NCI-H1436 treated with DMSO at 0.1 percent for 48 hours (cell line): ENCODE measurements around the gene SSTR4.
"Not testable (repeated sequence)": the region's sequence is repeated elsewhere in the genome, so short reads cannot be mapped to it uniquely, and the experiment has no call there.

Experiments
- DNase-seq: peaks from one replicate; lab custom pipeline; 2025; lab: John Stamatoyannopoulos, UW

The SSTR4 gene

GRCh38 chr20:23018432-23018831 is 16.7 kb upstream of the SSTR4 start:
- no peak for DNase-seq

GRCh38 chr20:23018941-23019340 is 16.2 kb upstream of the SSTR4 start:
- no peak for DNase-seq

GRCh38 chr20:23019403-23019802 is 15.7 kb upstream of the SSTR4 start:
- DNase-seq = no peak

GRCh38 chr20:23020230-23021018 is 14.7 kb upstream of the SSTR4 start:
- no peak for DNase-seq

DNA sequence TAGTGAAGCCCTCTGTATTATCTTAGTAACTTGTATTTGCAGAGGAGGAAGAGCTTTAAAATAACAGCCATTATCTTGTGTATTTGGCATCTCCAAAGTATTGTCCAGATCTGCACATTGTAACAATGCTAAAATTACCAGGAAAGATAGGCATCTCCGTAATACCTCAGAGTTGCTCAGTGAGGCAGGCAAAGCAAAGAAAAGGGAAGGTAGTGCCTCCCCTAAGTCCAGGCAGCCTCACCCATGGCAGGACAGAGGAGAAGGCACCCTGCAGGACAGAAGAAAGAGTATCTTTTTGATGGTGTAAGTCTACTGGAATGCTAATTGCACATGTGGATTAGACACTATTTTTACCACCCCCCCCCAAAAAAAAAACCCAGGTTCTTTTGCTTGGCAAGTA is 13.6 kb upstream of the SSTR4 start:
- no peak for DNase-seq

- no peak for DNase-seq
These were observed 13.2 kb upstream of the SSTR4 start for GRCh38 chr20:23021951-23022350.

- DNase-seq = no peak
These were observed 12.3 kb upstream of the SSTR4 start for GRCh38 chr20:23022849-23023248.

- no peak for DNase-seq
These were observed 11.4 kb upstream of the SSTR4 start for GRCh38 chr20:23023621-23024177.

DNA sequence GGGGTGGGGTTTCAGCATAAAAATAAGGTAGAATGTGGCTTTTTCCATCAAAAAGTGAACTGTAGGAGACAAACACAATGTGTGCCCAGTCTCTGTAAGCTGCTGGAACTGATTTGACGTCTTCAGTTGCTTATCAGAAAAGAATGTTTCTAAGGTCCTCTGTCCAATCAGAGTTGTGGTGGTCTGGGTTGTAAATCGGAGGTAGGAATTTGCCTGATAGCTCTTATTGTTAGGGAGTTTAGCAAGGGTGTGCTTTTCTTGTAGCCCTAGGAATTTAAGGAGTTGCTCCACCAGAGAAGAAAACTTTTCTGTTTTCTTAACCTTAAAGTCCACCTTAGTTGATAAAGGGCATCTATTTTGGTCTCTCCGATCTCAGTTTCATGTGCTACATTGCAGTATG is 10.4 kb upstream of the SSTR4 start:
- DNase-seq = no peak

GRCh38 chr20:23025503-23025902 is 9.6 kb upstream of the SSTR4 start:
- DNase-seq = not testable (repeated sequence)

- no peak for DNase-seq
These were observed 7.4 kb upstream of the SSTR4 start for GRCh38 chr20:23027721-23028120.

DNA sequence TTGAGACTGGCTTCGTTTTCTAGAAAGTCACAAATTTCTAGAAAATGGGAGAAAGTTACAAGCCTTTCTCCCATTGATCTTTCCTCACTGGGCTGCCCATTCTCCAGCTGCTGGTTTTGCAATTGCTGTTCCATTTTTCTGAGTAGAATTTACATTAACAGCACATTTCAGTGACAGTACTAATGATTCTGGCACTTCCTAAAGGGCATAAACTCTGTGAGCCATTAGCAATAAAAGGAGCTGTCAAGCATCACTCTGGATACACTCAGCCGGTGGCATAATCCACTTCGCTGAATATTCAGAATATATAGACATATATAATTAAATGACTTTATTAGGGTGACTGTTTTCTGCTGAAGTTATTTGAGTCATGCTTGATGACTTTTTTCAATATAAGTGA is 6.7 kb upstream of the SSTR4 start:
- DNase-seq = no peak

GRCh38 chr20:23029324-23029723 is 5.8 kb upstream of the SSTR4 start:
- DNase-seq = no peak

DNA sequence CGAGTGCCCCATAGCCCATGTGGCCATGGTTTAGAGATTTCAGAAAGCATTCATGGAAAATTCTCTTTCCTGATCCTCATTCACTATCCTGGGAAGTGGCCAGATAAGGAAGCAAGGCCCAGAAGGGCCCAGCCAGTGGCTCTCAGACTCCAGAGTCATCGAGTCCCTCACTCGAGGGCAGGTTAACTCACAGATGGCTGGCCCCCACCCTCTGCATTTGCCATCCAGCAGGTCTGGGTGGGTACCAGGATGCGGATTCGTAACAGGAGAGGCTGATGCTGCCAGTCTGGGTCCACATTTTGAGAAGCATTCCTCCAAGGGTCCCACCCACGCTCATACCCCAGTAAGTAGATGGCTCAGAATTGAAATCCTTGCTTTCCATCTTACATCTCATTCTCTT is 3.8 kb upstream of the SSTR4 start:
- no peak for DNase-seq

DNA sequence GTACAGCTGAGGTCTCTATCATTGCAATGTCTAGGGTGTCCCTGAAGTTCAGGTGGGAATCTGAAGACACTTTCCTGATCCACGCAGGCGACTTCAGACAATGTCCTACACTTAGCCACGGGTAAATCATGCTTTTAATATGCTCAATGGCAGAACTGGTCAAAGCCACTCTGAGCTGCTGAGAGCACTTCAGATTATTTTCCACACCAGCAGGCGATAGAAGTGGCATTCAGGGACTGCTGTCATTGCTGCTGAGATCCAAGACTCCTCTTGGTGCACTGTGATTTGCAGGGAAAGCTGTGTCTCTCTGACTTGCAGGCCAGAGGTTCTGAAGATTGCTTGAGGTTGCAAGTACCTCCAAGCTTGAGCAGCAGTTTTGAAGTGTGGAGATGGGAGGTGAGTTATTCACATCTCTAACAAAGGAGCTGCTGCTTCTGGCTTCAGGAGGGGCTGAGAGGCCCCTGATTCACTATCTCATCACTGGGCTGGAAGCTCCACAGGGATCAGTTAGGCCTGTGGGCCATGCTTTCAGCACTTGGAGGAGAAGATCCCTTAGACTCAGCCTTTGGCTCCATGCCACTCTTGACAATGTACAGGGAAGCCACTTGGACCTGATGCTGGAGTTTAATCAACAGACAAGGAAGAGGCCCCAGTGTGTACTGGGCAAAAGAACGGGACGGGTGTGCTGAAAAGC is 2.9 kb upstream of the SSTR4 start:
- DNase-seq = no peak

- DNase-seq = no peak
These were observed 2.4 kb upstream of the SSTR4 start for GRCh38 chr20:23032750-23033078.

DNA sequence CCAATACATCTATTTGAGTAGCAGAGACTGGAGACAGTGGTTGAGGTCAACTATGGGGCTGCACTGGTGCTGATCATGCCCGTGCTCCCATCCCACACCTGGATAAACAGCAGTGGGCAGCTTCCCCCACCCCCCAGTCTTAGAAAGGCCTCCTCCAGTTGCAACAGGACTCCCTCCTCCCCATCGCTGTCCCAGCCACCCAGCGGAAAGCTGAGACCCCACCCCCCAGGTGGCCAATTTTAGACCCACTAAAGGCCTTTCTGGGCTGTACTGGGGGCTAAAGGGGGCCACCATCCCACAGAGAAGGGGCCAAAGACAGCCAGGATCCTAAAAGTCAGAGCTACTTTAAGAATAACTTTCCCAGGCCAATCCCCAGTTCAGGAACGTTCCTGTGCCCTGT is 1.2 kb upstream of the SSTR4 start:
- DNase-seq = no peak

GRCh38 chr20:23035731-23036130 is 619 bp downstream of the SSTR4 start:
- DNase-seq = no peak

- DNase-seq = no peak
These were observed 1.3 kb downstream of the SSTR4 start for GRCh38 chr20:23036371-23036770.

GRCh38 chr20:23037017-23037481 is 1.9 kb downstream of the SSTR4 start:
- no peak for DNase-seq

GRCh38 chr20:23039136-23039875 is 4.2 kb downstream of the SSTR4 start:
- no peak for DNase-seq

GRCh38 chr20:23039885-23040508 is 4.9 kb downstream of the SSTR4 start:
- no peak for DNase-seq
